Endothelial cell of umbilical vein (primary cell): ENCODE results near the gene UNKL. TPM values are rescaled to one million over a fixed set of nuclear protein-coding genes. Genes with fewer than 3 reads are reported as not detected.

Experiments used
- BruUV-seq: library from RNA; stranded (reverse); fragments of 400-500 nt; replicated peaks from 2 replicates; lab custom pipeline; 2021; lab: Mats Ljungman, UMichigan
- CTCF ChIA-PET: fragments of 300-600, 350-600 bp; sonication (Branson Sonifier 250); formaldehyde crosslinking; loops from one replicate; lab custom pipeline; 2021; ENCODE audit warnings: antibody characterized with exemption, inconsistent platforms; lab: Charles Lee
- POLR2A ChIA-PET: fragments of 300-600, 350-600 bp; sonication (Branson Sonifier 250); formaldehyde crosslinking; loops from one replicate; lab custom pipeline; 2021; ENCODE audit warnings: antibody characterized with exemption, inconsistent platforms; lab: Charles Lee
- DNase-seq: peaks from one replicate; pipeline ENCODE4 v3.0.0-alpha.2; 2011; ENCODE audit warnings: low read depth, low spot score
- FAIRE-seq: peaks from 2 replicates; lab custom pipeline; 2011; peaks lifted over from hg19 to GRCh38; lab: Jason Lieb, UNC
- H2AFZ ChIP-seq: 2 replicates; pipeline ENCODE4 v1.6.0; 2012; ENCODE audit warnings: low read depth, low read length, control low read depth, inconsistent platforms
- H3K27ac ChIP-seq: 2 replicates; pipeline ENCODE4 v1.5.1; 2011; ENCODE audit warnings: low read depth, mild to moderate bottlenecking, control low read depth, low read length, moderate library complexity; ENCODE audit not compliant: insufficient read depth
- H3K27me3 ChIP-seq, 2 experiments: 2 replicates each; pipeline versions ENCODE4 v1.6.0 to v1.6.1; 2011; ENCODE audit warnings: low read length in 2 of 2, mixed read lengths in 1 of 2; ENCODE audit not compliant: control insufficient read depth in 2 of 2, insufficient read depth in 2 of 2
- H3K36me3 ChIP-seq, 2 experiments: 2 replicates in 1 of 2; 3 replicates in 1 of 2; pipeline ENCODE4 v1.5.1; 2011; ENCODE audit warnings: low read length in 2 of 2, mild to moderate bottlenecking in 1 of 2, moderate library complexity in 1 of 2; ENCODE audit not compliant: control insufficient read depth in 2 of 2, insufficient read depth in 2 of 2; ENCODE audit errors: extremely low read depth in 1 of 2
- H3K4me1 ChIP-seq: 3 replicates; pipeline ENCODE4 v1.5.1; 2011; ENCODE audit warnings: mild to moderate bottlenecking, low read length; ENCODE audit not compliant: control insufficient read depth, insufficient read depth; ENCODE audit errors: extremely low read depth
- H3K4me2 ChIP-seq: 2 replicates; pipeline ENCODE4 v1.6.1; 2011; ENCODE audit warnings: low read length, control low read depth, mixed read lengths; ENCODE audit not compliant: insufficient read depth
- H3K4me3 ChIP-seq, 3 experiments: fragments of 200-600 bp in 1 of 3; sonication (generic), shearing (Covaris generic) in 1 of 3; replicated peaks in 1 of 3; 2 replicates each; pipeline ENCODE4 v1.5.1; 2011 to 2016; ENCODE audit warnings: control low read depth in 3 of 3, low read length in 3 of 3, mild to moderate bottlenecking in 2 of 3, inconsistent platforms in 1 of 3, low read depth in 1 of 3, moderate library complexity in 1 of 3; ENCODE audit not compliant: insufficient read depth in 1 of 3
- H3K79me2 ChIP-seq: 2 replicates; pipeline ENCODE4 v1.6.0; 2012; ENCODE audit warnings: low read length, inconsistent platforms; ENCODE audit not compliant: control insufficient read depth, insufficient read depth
- H3K9ac ChIP-seq: replicated peaks from 2 replicates; pipeline ENCODE3; 2011; ENCODE audit warnings: low read length, control low read depth; ENCODE audit not compliant: insufficient read depth; ENCODE audit errors: extremely low read depth
- H3K9me1 ChIP-seq: replicated peaks from 3 replicates; pipeline ENCODE4 v1.6.0; 2011; ENCODE audit warnings: mild to moderate bottlenecking, low read length; ENCODE audit not compliant: control insufficient read depth, insufficient read depth; ENCODE audit errors: extremely low read depth
- H3K9me3 ChIP-seq: replicated peaks from 2 replicates; pipeline ENCODE4 v1.5.1; 2012; ENCODE audit warnings: low read length, inconsistent platforms; ENCODE audit not compliant: control insufficient read depth, insufficient read depth
- H4K20me1 ChIP-seq: replicated peaks from 2 replicates; pipeline ENCODE3; 2011; ENCODE audit warnings: mild to moderate bottlenecking, low read length; ENCODE audit not compliant: control insufficient read depth, insufficient read depth; ENCODE audit errors: extremely low read depth
- CTCF ChIP-seq, 2 donors: IDR thresholded peaks; 1 replicate in 1 of 2; 2 replicates in 1 of 2; pipeline ENCODE4 v1.5.1; 2011; ENCODE audit warnings: low read length in 2 of 2, mild to moderate bottlenecking in 2 of 2, moderate library complexity in 2 of 2, control low read depth in 1 of 2, inconsistent platforms in 1 of 2, low read depth in 1 of 2; ENCODE audit not compliant: insufficient read depth in 1 of 2; ENCODE audit errors: extremely low read depth in 1 of 2
- EZH2 ChIP-seq: IDR thresholded peaks from 2 replicates; pipeline ENCODE4 v1.6.1; 2012; ENCODE audit warnings: borderline replicate concordance, low read depth, mild to moderate bottlenecking, moderate library complexity, low read length, inconsistent platforms; ENCODE audit not compliant: severe bottlenecking
- FOS ChIP-seq: IDR thresholded peaks from 2 replicates; pipeline ENCODE4 v1.6.1; 2011; ENCODE audit warnings: mild to moderate bottlenecking, low read length, moderate library complexity, borderline replicate concordance; ENCODE audit not compliant: insufficient read depth
- JUN ChIP-seq: IDR thresholded peaks from 2 replicates; pipeline ENCODE4 v1.6.1; 2011; ENCODE audit warnings: borderline replicate concordance, low read depth; ENCODE audit not compliant: insufficient read length, insufficient read depth
- MYC ChIP-seq: IDR thresholded peaks from one replicate; pipeline ENCODE4 v1.6.1; 2011; ENCODE audit warnings: mild to moderate bottlenecking, low read depth, low read length
- POLR2A ChIP-seq: IDR thresholded peaks from 2 replicates; pipeline ENCODE4 v1.6.1; 2012; ENCODE audit warnings: low read depth, mild to moderate bottlenecking, control low read depth, low read length
- POLR2AphosphoS5 ChIP-seq: IDR thresholded peaks from 2 replicates; pipeline ENCODE4 v1.6.1; 2012; ENCODE audit warnings: low read depth, mild to moderate bottlenecking, control low read depth, low read length, moderate library complexity; ENCODE audit not compliant: insufficient read depth
- dilution Hi-C: fragments of 300-500 bp; cut with MboI; formaldehyde crosslinking; loops from one replicate; pipeline ENCODE4 v1.15.0; 2019; ENCODE audit warnings: low sequenced_read_pairs; ENCODE audit not compliant: extremely low pct_ligation_motif_present
- intact Hi-C: fragments of 100-400 bp; cut with micrococcal nuclease; formaldehyde crosslinking; loops from one replicate; pipeline ENCODE4 v1.10.0; 2022
- polyA plus RNA-seq, 4 experiments: library from polyadenylated mRNA; depleted of rRNA in 3 of 4; stranded (reverse) in 3 of 4; unstranded in 1 of 4; fragments of >200 nt; gene quantifications; 2 replicates each; pipeline versions ENCODE4 v1.2.1 to v1.2.3, GENCODE V29; 2011 to 2012; ENCODE audit warnings: missing spikeins in 1 of 4
- total RNA-seq: library from RNA; stranded (reverse); gene quantifications from 2 replicates; pipeline ENCODE4 v1.2.3, GENCODE V29; 2021

UNKL gene
- total and polyA plus RNA-seq, 2 donors (not counting 3 experiments of a cell fraction or from before 2014, with no cell fraction given) = 17.1 to 32.8 TPM

- no peak for DNase-seq
- BruUV-seq = TSS peak; percentile 75
- intact Hi-C loops (loop anchor here (2.0 to 10.0 kb wide), 4 partner anchors 55 to 362 kb away; partner anchors contain the start of genes CLCN7, CRAMP1, IFT140 and MAPK8IP3), dilution Hi-C loops (no loop called here)
- ChIA-PET POLR2A (interaction anchor here (1.0 to 1.6 kb wide), 3 partner anchors 361 to 545 kb away, joined by 3 to 6 read pairs (median 3); partner anchors contain the start of genes NUBP2, RPS2 and SPSB3), CTCF (interaction anchor here (0.7 to 1.6 kb wide), 5 partner anchors 9 to 286 kb away, joined by 3 read pairs; partner anchors contain the start of gene MAPK8IP3)
- H3K79me2 ChIP-seq = peaks cover 19% of the 10 kb centered on the region
- no peaks in the 10 kb centered on the region for H4K20me1 ChIP-seq
- no peaks in the 10 kb centered on the region for H3K9me1 ChIP-seq
- TF ChIP-seq POLR2AphosphoS5 = no peak
- TF ChIP-seq CTCF (IDR thresholded peaks at IDR 0.05; ENCODE audit: extremely low read depth in 1 of 2, insufficient read depth in 1 of 2, low read depth in 1 of 2, low read length in 2 of 2) = no peak
- no peak for TF ChIP-seq FOS
- no peak for TF ChIP-seq MYC
- TF ChIP-seq EZH2 = no peak
- no peak for TF ChIP-seq JUN
- TF ChIP-seq POLR2A = no peak
- no peaks in the 10 kb centered on the region for H3K9me3 ChIP-seq
- H3K4me2 ChIP-seq = peak overlapping the region; percentile 86
- H3K27ac ChIP-seq = peak overlapping the region; percentile 56
- no peak for FAIRE-seq
- H3K9ac ChIP-seq = peak overlapping the region; percentile 79
- H3K4me1 ChIP-seq = peaks cover 9% of the 10 kb centered on the region
- H2AFZ ChIP-seq = peak overlapping the region; percentile 2
- H3K4me3 ChIP-seq = peak overlapping the region; percentile 44 to 80 (median 68)
- H3K36me3 ChIP-seq = no peaks in the 10 kb centered on the region
- H3K27me3 ChIP-seq = no peaks in the 10 kb centered on the region
Measured at GRCh38 chr16:1420111-1420539, 5.6 kb upstream of the UNKL start.
